ENCODE results near the gene GALNT18.

- TF ChIP-seq CTCF (IDR thresholded peaks at IDR 0.05) (no peak), POLR2A (IDR thresholded peaks at IDR 0.05) (no peak)
Measured at GRCh38 chr11:11461473-11461872, 160.3 kb downstream of the GALNT18 start.

Data from body of pancreas (tissue), 4 donors.